ENCODE measurements around the gene HBA1. TPM values are rescaled to one million over a fixed set of nuclear protein-coding genes. Genes with fewer than 3 reads are reported as not detected.
"Not testable (repeated sequence)": the region's sequence is repeated elsewhere in the genome, so short reads cannot be mapped to it uniquely, and the experiment has no call there.

The HBA1 gene
- polyA plus RNA-seq, 1 donor: 1,043 TPM

DNA sequence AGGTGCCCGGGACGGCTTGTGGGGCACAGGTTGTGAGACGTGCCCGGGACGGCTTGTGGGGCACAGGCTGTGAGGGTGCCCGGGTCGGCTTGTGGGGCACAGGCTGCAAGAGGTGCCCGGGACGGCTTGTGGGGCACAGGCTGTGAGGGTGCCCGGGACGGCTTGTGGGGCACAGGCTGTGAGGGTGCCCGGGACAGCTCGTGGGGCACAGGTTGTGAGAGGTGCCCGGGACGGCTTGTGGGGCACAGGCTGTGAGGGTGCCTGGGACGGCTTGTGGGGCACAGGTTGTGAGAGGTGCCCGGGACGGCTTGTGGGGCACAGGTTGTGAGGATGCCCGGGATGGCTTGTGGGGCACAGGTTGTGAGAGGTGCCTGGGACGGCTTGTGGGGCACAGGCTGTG, 16.2 kb upstream of the HBA1 start:
- not testable (repeated sequence) for DNase-seq

DNA sequence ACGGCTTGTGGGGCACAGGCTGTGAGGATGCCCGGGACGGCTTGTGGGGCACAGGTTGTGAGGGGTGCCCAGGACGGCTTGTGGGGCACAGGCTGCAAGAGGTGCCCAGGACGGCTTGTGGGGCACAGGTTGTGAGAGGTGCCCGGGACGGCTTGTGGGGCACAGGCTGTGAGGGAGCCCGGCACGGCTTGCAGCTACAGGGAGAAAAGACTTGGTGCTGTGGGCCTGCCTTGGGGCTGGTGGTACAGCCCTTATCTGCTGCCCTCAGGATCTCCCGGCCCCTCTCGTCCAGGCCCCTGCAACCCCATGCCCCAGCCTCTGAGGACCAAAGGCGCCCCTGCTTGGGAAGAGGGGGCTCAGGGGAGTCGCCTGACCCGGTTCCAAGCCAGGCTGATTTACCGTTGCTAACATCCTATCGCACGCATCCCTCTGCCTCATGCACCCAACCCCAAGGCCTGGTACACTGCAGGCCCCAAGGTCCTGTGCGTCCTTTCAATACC, 15.7 kb upstream of the HBA1 start:
- DNase-seq: no peak

DNA sequence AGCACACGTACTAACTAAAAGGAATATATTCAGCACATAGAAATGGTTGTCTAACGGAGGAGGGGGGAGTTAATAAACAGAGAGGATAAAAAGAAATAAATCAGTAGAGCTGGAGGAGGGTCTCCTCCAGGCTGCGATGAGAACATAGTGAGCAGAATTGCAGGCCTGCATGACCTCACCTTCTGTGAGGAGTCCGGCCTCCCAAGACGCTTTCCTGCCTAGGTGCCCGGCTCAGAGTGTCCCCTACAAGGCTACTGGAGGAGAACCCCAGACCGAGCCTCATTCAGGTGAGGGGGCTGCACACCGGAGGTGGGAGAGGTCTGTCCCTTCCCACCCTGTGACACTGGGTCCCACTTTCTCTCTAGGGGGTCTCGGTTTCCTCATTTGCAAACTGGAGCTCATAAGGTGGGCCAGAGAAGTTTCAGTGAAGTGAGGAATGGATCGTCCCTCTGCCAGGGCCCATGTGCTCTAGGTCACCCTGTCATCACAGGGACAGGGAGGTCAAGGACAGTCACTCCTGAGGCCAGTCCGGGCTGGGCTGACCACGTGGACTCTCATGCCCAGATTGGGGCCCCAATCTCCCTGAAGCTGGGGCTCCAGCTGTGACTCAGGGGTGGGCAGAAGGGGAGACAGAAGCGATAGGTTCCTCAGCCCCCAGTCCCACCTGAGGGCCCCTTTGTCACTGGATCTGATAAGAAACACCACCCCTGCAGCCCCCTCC, 14.0 kb upstream of the HBA1 start:
- no peak for DNase-seq

DNA sequence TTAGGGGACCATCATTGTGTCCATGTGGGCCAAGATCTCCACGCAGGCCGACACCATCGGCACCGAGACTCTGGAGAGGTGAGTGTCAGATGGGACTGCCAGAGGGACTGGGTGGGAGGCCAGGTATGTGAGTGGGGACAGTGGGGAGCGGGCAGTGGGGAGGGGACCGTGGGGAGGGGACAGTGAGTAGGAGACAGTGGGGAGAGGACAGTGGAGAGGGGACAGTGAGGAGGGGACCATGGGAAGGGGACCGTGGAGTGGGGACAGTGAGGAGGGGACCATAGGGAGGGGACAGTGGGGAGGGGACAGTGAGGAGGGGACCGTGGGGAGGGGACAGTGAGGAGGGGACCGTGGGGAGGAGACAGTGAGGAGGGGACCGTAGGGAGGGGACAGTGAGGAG, 13.3 kb upstream of the HBA1 start:
- not testable (repeated sequence) for DNase-seq

DNA sequence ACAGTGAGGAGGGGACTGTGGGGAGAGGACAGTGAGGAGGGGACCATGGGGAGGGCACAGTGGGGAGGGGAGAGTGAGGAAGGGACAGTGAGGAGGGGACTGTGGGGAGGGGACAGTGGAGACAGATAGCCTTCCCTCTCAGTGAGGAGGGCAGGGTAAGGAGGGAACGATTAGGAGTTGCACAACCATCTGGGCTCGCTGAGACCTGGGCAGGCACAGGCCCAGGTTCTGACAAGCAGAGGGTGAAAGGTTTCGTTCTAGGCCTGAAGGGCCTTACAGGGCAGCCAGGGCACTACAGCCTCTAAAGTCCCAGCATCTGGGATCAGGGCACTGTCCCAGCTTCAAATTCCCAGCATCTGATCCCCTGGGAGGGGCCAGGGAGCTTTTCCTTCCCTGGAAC, 12.8 kb upstream of the HBA1 start:
- not testable (repeated sequence) for DNase-seq

DNA sequence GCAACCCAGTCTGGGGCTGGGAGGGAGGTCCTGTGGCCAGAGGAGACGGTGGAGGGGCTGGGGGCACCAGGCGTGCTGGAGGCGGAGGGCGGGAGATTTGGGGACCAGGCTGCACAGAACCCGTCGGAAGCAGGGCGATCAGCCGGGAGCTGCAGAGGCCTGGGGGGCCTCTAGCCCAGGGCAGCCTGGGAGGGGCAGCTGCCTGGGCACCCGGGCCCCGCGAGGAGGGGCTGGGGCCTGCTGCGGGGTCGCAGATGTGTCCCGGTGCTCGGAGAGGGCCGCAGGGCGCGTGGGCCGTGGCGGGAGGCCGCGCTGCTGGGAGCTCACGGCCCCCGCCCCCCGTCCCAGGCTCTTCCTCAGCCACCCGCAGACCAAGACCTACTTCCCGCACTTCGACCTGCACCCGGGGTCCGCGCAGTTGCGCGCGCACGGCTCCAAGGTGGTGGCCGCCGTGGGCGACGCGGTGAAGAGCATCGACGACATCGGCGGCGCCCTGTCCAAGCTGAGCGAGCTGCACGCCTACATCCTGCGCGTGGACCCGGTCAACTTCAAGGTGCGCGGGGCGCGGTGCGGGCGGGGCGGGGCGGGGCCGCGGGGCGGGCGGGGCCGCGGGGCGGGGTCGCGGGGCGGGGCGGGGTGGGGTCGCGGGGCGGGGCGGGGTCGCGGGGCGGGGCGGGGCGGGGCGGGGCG, 12.2 kb upstream of the HBA1 start:
- DNase-seq: not testable (repeated sequence)

DNA sequence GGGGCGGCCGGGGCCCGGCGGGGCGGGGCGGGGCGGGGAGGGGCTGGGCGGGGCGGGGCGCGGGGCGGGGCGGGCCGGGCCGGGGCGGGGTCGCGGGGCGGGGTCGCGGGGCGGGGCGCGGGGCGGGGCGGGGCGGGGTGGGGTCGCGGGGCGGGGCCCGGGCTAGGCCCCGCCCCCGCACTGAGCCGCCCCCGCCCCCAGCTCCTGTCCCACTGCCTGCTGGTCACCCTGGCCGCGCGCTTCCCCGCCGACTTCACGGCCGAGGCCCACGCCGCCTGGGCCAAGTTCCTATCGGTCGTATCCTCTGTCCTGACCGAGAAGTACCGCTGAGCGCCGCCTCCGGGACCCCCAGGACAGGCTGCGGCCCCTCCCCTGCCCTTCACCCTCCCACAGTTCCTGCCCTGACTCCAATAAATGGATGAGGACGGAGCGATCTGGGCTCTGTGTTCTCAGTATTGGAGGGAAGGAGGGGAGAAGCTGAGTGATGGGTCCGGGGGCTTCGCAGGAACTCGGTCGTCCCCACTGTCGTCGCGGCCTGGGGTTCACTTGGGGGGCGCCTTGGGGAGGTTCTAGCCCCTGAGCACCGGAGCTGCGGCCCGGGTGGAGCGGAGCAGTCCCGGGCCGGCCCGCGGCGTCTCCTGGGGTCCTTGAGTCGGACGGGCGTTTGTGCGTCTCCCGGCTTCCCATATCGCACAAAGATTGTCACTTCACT, 11.5 kb upstream of the HBA1 start:
- no peak for DNase-seq

DNA sequence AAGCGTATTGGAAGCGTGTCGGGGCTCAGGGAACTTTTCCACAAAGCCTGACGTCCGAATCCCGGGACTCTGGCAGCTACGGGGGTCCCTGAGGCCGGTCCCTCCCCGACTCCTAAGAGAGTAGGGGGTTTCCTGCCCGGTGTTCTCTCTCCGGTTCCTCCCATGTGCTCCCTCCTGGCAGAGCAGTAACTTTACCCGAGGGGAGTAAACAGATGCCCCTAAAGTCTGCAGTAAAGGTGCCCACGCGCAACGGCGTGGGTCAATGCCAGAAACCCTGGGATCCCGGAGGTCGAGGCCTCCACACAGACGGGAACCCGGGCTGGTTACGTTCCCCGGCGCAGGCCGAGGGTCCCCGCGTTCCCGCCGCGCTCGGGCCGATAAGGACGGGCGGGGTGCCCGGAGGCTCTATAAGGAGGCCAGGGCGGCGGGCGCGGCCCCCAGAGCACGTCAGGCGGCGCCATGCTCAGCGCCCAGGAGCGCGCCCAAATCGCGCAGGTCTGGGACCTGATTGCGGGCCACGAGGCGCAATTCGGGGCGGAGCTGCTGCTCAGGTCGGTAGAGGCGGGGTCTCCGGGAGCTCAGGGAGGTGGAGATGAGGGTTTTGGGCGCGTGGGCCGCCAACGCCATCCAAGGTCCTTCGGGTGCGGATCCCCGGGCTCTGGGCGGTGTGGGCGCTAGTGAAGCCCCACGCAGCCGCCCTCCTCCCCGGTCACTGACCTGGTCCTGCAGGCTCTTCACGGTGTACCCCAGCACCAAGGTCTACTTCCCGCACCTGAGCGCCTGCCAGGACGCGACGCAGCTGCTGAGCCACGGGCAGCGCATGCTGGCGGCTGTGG, 10.7 kb upstream of the HBA1 start, which contains the start of gene HBM:
Gene HBM, plus strand, starts transcription at position 440 of the 836 bp plus-strand sequence. Its CDS starts 20 bp downstream, at position 460.
- no peak for DNase-seq

DNA sequence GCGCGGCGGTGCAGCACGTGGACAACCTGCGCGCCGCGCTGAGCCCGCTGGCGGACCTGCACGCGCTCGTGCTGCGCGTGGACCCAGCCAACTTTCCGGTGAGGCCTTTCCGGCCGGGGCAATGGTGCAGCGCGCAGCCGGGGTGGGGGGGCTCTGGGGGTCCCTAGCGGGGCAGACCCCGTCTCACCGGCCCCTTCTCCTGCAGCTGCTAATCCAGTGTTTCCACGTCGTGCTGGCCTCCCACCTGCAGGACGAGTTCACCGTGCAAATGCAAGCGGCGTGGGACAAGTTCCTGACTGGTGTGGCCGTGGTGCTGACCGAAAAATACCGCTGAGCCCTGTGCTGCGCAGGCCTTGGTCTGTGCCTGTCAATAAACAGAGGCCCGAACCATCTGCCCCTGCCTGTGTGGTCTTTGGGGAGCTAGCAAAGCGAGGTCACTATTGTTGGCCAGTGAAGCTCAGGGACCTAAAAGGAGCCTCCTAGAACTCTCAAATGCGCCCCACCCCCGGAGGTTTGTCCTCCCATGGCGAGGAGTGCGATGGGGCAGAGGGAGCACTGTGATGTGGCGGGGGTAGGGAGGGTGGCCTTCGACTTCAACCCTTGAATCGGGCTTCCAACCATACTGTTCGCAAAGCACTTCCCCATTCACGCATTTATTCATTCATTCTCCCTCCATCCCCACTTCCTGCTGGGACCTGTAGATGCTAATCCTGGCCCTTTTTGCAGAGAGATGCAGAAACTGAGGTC, 9.9 kb upstream of the HBA1 start:
- DNase-seq: no peak

DNA sequence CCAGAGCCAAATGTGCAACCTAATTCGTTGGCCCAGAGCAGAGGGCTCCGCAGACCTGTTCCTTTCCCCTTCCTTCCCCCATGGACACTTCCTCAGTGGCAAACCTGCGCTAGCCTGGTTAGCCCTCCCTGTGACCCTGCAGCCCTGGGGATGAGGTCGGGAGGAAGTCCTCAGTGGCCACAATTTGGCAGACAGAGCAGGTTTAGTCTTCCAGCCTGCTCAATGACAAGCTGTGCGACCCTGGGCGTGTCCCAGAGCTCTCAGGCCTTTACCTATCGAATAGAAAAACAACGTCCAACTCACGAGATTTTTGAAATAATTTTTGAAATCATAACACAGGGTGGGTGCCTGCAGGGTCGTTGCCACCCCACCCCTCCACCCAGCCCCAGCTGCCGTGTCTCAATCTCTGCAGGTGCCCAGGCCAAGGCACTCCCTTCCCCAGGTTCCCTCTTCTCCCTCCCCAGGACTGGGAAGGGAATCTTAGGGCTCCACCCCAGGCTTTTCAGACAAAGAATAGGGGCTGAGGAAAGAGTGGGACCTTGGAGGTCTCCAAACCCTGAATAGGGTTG, 9.3 kb upstream of the HBA1 start:
- DNase-seq: no peak

DNA sequence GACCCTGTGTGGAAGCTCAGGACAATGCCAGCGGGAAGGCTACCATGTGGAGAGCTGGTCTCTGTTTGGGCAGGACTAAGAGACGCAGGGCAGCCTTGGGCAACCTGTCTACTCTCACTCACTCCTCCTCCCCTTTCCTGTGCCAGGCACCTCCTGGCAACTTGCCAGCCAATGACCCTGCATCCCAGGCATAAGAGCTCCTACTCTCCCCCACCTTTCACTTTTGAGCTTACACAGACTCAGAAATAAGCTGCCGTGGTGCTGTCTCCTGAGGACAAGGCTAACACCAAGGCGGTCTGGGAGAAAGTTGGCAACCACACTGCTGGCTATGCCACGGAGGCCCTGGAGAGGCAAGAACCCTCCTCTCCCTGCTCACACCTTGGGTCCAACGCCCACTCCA, 8.1 kb upstream of the HBA1 start:
- no peak for DNase-seq

DNA sequence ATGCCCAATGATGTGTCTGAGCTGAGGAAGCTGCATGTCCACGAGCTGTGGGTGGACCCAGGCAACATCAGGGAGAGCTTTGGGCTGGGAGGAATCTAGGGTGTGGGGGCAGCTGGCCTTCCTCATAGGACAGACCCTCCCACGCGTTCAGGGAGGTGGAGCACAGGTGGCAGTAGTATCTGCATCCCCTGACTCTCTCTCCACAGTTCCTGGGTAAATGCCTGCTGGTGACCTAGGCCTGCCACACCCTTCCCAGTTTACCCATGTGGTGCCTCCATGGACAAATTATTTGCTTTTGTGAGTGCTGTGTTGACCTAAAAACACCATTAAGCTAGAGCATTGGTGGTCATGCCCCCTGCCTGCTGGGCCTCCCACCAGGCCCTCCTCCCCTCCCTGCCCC, 7.5 kb upstream of the HBA1 start:
- DNase-seq: no peak

DNA sequence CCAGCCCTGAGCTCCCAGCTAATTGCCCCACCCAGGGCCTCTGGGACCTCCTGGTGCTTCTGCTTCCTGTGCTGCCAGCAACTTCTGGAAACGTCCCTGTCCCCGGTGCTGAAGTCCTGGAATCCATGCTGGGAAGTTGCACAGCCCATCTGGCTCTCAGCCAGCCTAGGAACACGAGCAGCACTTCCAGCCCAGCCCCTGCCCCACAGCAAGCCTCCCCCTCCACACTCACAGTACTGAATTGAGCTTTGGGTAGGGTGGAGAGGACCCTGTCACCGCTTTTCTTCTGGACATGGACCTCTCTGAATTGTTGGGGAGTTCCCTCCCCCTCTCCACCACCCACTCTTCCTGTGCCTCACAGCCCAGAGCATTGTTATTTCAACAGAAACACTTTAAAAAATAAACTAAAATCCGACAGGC, 6.4 kb upstream of the HBA1 start:
- not testable (repeated sequence) for DNase-seq

DNA sequence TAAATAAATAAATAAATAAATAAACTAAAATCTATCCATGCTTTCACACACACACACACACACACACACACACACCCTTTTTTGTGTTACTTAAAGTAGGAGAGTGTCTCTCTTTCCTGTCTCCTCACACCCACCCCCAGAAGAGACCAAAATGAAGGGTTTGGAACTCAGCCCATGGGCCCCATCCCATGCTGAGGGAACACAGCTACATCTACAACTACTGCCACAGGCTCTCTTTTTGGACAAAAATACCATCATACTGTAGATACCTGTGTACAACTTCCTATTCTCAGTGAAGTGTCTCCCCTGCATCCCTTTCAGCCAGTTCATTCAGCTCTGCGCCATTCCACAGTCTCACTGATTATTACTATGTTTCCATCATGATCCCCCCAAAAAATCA, 5.7 kb upstream of the HBA1 start:
- DNase-seq: no peak

DNA sequence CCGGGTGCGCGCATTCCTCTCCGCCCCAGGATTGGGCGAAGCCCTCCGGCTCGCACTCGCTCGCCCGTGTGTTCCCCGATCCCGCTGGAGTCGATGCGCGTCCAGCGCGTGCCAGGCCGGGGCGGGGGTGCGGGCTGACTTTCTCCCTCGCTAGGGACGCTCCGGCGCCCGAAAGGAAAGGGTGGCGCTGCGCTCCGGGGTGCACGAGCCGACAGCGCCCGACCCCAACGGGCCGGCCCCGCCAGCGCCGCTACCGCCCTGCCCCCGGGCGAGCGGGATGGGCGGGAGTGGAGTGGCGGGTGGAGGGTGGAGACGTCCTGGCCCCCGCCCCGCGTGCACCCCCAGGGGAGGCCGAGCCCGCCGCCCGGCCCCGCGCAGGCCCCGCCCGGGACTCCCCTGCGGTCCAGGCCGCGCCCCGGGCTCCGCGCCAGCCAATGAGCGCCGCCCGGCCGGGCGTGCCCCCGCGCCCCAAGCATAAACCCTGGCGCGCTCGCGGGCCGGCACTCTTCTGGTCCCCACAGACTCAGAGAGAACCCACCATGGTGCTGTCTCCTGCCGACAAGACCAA, 4.0 kb upstream of the HBA1 start, which contains the start of gene HBA2:
Gene HBA2, plus strand, starts transcription at position 503 of the 568 bp plus-strand sequence. Its CDS starts 37 bp downstream, at position 540.
- DNase-seq: not testable (repeated sequence)

DNA sequence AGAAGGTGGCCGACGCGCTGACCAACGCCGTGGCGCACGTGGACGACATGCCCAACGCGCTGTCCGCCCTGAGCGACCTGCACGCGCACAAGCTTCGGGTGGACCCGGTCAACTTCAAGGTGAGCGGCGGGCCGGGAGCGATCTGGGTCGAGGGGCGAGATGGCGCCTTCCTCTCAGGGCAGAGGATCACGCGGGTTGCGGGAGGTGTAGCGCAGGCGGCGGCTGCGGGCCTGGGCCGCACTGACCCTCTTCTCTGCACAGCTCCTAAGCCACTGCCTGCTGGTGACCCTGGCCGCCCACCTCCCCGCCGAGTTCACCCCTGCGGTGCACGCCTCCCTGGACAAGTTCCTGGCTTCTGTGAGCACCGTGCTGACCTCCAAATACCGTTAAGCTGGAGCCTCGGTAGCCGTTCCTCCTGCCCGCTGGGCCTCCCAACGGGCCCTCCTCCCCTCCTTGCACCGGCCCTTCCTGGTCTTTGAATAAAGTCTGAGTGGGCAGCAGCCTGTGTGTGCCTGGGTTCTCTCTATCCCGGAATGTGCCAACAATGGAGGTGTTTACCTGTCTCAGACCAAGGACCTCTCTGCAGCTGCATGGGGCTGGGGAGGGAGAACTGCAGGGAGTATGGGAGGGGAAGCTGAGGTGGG, 3.1 kb upstream of the HBA1 start:
- DNase-seq: not testable (repeated sequence)

DNA sequence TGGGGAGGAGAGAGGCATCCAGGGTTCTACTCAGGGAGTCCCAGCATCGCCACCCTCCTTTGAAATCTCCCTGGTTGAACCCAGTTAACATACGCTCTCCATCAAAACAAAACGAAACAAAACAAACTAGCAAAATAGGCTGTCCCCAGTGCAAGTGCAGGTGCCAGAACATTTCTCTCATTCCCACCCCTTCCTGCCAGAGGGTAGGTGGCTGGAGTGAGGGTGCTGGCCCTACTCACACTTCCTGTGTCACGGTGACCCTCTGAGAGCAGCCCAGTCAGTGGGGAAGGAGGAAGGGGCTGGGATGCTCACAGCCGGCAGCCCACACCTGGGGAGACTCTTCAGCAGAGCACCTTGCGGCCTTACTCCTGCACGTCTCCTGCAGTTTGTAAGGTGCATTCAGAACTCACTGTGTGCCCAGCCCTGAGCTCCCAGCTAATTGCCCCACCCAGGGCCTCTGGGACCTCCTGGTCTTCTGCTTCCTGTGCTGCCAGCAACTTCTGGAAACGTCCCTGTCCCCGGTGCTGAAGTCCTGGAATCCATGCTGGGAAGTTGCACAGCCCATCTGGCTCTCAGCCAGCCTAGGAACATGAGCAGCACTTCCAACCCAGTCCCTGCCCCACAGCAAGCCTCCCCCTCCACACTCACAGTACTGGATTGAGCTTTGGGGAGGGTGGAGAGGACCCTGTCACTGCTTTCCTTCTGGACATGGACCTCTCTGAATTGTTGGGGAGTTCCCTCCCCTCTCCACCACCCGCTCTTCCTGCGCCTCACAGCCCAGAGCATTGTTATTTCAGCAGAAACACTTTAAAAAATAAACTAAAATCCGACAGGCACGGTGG, 2.3 kb upstream of the HBA1 start:
- DNase-seq: not testable (repeated sequence)

DNA sequence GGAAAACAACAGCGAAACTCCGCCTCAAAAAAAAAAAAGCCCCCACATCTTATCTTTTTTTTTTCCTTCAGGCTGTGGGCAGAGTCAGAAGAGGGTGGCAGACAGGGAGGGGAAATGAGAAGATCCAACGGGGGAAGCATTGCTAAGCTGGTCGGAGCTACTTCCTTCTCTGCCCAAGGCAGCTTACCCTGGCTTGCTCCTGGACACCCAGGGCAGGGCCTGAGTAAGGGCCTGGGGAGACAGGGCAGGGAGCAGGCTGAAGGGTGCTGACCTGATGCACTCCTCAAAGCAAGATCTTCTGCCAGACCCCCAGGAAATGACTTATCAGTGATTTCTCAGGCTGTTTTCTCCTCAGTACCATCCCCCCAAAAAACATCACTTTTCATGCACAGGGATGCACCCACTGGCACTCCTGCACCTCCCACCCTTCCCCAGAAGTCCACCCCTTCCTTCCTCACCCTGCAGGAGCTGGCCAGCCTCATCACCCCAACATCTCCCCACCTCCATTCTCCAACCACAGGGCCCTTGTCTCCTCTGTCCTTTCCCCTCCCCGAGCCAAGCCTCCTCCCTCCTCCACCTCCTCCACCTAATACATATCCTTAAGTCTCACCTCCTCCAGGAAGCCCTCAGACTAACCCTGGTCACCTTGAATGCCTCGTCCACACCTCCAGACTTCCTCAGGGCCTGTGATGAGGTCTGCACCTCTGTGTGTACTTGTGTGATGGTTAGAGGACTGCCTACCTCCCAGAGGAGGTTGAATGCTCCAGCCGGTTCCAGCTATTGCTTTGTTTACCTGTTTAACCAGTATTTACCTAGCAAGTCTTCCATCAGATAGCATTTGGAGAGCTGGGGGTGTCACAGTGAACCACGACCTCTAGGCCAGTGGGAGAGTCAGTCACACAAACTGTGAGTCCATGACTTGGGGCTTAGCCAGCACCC, 1.2 kb upstream of the HBA1 start:
- DNase-seq: no peak
